GM21447 (cell line): ENCODE measurements around the gene FUCA2.
A peak's percentile ranks its signal among the peaks of the same experiment; 100 is the strongest.
"Not testable (repeated sequence)": the region's sequence is repeated elsewhere in the genome, so short reads cannot be mapped to it uniquely, and the experiment has no call there.

Experiments
- ATAC-seq: cut with Tn5 transposase; IDR thresholded peaks from one replicate; pipeline ENCODE4 v1.9.1; 2021; ENCODE audit not compliant: unreplicated experiment

Gene FUCA2

GRCh38 chr6:143536866-143537691, 25.6 kb upstream of the FUCA2 start:
- ATAC-seq = peak; percentile 56

- peak; percentile 74 for ATAC-seq
Measured at GRCh38 chr6:143536461-143536865, 24.9 kb upstream of the FUCA2 start.

- no peak for ATAC-seq
Measured at GRCh38 chr6:143535189-143535614, 23.7 kb upstream of the FUCA2 start.

- no peak for ATAC-seq
Measured at GRCh38 chr6:143531720-143532499, 20.4 kb upstream of the FUCA2 start.

- no peak for ATAC-seq
Measured at GRCh38 chr6:143529095-143529494, 17.6 kb upstream of the FUCA2 start.

- peak; percentile 76 for ATAC-seq
Measured at GRCh38 chr6:143528164-143528811, 16.8 kb upstream of the FUCA2 start.

- no peak for ATAC-seq
Measured at GRCh38 chr6:143527677-143528076, 16.2 kb upstream of the FUCA2 start.

GRCh38 chr6:143525356-143525755, 13.8 kb upstream of the FUCA2 start:
- ATAC-seq = no peak

GRCh38 chr6:143522039-143522600, 10.6 kb upstream of the FUCA2 start:
- ATAC-seq = no peak

GRCh38 chr6:143517447-143517773, 5.9 kb upstream of the FUCA2 start:
- no peak for ATAC-seq

- no peak for ATAC-seq
Measured at GRCh38 chr6:143516690-143517446, 5.3 kb upstream of the FUCA2 start.

GRCh38 chr6:143515766-143516355, 4.3 kb upstream of the FUCA2 start:
- ATAC-seq = no peak

- no peak for ATAC-seq
Measured at GRCh38 chr6:143515061-143515760, 3.7 kb upstream of the FUCA2 start.

GRCh38 chr6:143513410-143513809, 1.9 kb upstream of the FUCA2 start:
- ATAC-seq = no peak

GRCh38 chr6:143510326-143510725, 1.2 kb downstream of the FUCA2 start:
- not testable (repeated sequence) for ATAC-seq

- ATAC-seq = peak; percentile 39
Measured at GRCh38 chr6:143507358-143508145, 4.0 kb downstream of the FUCA2 start.

- no peak for ATAC-seq
Measured at GRCh38 chr6:143506620-143507019, 4.9 kb downstream of the FUCA2 start.

- no peak for ATAC-seq
Measured at GRCh38 chr6:143506199-143506598, 5.3 kb downstream of the FUCA2 start.

- no peak for ATAC-seq
Measured at GRCh38 chr6:143505537-143505936, 6.0 kb downstream of the FUCA2 start.
